Measurements from ENCODE around the gene RHOBTB1.

The RHOBTB1 gene

GRCh38 chr10:60963441-60964256, 19.7 kb upstream of the RHOBTB1 start:
- H3K4me3 ChIP-seq (ENCODE audit: low read depth, low read length): no peak overlapping the region
- H3K9me3 ChIP-seq (ENCODE audit: control insufficient read depth, insufficient read depth, low read depth, low read length): no peaks in the 10 kb centered on the region
- CTCF ChIA-PET: interaction anchor here (0.7 to 1.7 kb wide), 3 partner anchors 15 to 137 kb away, joined by 3 to 4 read pairs (median 3); no protein-coding TSS in a partner anchor
- no peaks in the 10 kb centered on the region for H3K36me3 ChIP-seq (ENCODE audit: control insufficient read depth in 2 of 2, insufficient read depth in 1 of 2, low read length in 2 of 2)
- POLR2A ChIA-PET: no interaction called here
- no peak overlapping the region for H3K27ac ChIP-seq (ENCODE audit: extremely low read depth, low read depth, low read length)
- H3K4me1 ChIP-seq (ENCODE audit: control insufficient read depth, insufficient read depth, low read length): peaks cover 3% of the 10 kb centered on the region; the same call in 1 of the 2 replicates
- TF ChIP-seq TRIM28 (IDR thresholded peaks at IDR 0.05; ENCODE audit: borderline replicate concordance, low read length): peak; percentile 80
- no peak for TF ChIP-seq ZBTB10 (tag by site-specific recombination; IDR thresholded peaks at IDR 0.05)
- 0 out of 2 replicates have a peak, but pooled peaks have one; percentile 32 for TF ChIP-seq ATF2 (tag by site-specific recombination; IDR thresholded peaks at IDR 0.05; ENCODE audit: low read depth)
- TF ChIP-seq SP7 (tag by site-specific recombination; IDR thresholded peaks at IDR 0.05): no peak
- TF ChIP-seq ZNF518A (tag by site-specific recombination; conservative IDR thresholded peaks at IDR 0.05; ENCODE audit: low read depth): no peak
- TF ChIP-seq SP3 (tag by site-specific recombination; IDR thresholded peaks at IDR 0.05): no peak
- TF ChIP-seq HOXD13 (CRISPR knock-in tag; IDR thresholded peaks at IDR 0.05; ENCODE audit: borderline replicate concordance): no peak

DNA sequence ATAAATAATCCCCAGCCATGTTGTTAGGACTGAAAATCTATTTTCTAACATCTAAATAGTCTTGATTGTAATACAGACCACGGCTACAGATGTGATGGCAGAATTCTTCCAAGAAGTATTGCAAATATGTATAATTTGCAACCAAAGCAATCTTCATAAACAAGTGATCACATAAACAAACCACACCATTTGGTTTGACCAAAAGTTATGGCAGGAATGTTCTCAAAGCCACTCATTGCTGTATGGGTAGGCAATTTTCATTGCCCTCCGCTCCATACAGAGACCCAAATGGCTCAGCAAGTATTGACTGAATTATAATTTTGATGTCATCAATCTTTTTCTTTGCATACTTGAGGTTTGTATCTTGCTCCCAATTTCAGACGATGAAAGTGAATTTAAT, 19.0 kb upstream of the RHOBTB1 start:
- H3K9me3 ChIP-seq (ENCODE audit: control insufficient read depth, insufficient read depth, low read depth, low read length): no peaks in the 10 kb centered on the region
- H3K4me3 ChIP-seq (ENCODE audit: low read depth, low read length): no peak overlapping the region
- CTCF ChIA-PET: interaction anchor here (0.6 to 0.8 kb wide), 2 partner anchors 12 to 788 kb away, joined by 3 to 7 read pairs; no protein-coding TSS in a partner anchor
- POLR2A ChIA-PET: no interaction called here
- H3K4me1 ChIP-seq (ENCODE audit: control insufficient read depth, insufficient read depth, low read length): peaks cover 3% of the 10 kb centered on the region; the same call in 1 of the 2 replicates
- no peaks in the 10 kb centered on the region for H3K36me3 ChIP-seq (ENCODE audit: control insufficient read depth in 2 of 2, insufficient read depth in 1 of 2, low read length in 2 of 2)
- no peak overlapping the region for H3K27ac ChIP-seq (ENCODE audit: extremely low read depth, low read depth, low read length)
- TF ChIP-seq ZNF354C (tag by site-specific recombination; IDR thresholded peaks at IDR 0.05; ENCODE audit: borderline replicate concordance, low read depth): no peak
- TF ChIP-seq ZNF843 (tag by site-specific recombination; IDR thresholded peaks at IDR 0.05): no peak
- no peak for TF ChIP-seq ZNF654 (tag by site-specific recombination; IDR thresholded peaks at IDR 0.05; ENCODE audit: low read depth)
- no peak for TF ChIP-seq ZNF792 (tag by site-specific recombination; IDR thresholded peaks at IDR 0.05)
- no peak for TF ChIP-seq ZNF274 (IDR thresholded peaks at IDR 0.05; ENCODE audit: low read length)
- TF ChIP-seq ZNF274 (tag by site-specific recombination; IDR thresholded peaks at IDR 0.05; ENCODE audit: borderline replicate concordance): no peak
- no peak for TF ChIP-seq HOXA7 (CRISPR knock-in tag; IDR thresholded peaks at IDR 0.05; ENCODE audit: borderline replicate concordance)
- TF ChIP-seq, protein P1, sequence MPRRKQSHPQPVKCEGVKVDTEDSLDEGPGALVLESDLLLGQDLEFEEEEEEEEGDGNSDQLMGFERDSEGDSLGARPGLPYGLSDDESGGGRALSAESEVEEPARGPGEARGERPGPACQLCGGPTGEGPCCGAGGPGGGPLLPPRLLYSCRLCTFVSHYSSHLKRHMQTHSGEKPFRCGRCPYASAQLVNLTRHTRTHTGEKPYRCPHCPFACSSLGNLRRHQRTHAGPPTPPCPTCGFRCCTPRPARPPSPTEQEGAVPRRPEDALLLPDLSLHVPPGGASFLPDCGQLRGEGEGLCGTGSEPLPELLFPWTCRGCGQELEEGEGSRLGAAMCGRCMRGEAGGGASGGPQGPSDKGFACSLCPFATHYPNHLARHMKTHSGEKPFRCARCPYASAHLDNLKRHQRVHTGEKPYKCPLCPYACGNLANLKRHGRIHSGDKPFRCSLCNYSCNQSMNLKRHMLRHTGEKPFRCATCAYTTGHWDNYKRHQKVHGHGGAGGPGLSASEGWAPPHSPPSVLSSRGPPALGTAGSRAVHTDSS (tag by site-specific recombination; IDR thresholded peaks at IDR 0.05): no peak
- no peak for TF ChIP-seq ZNF174 (tag by site-specific recombination; IDR thresholded peaks at IDR 0.05)
- no peak for TF ChIP-seq ZNF548 (tag by site-specific recombination; IDR thresholded peaks at IDR 0.05)
- no peak for TF ChIP-seq SCRT1 (tag by site-specific recombination; IDR thresholded peaks at IDR 0.05; ENCODE audit: borderline replicate concordance)
- TF ChIP-seq ZNF514 (tag by site-specific recombination; IDR thresholded peaks at IDR 0.05): no peak
- TF ChIP-seq GFI1B (tag by site-specific recombination; IDR thresholded peaks at IDR 0.05): no peak
- no peak for TF ChIP-seq ZNF692 (tag by site-specific recombination; IDR thresholded peaks at IDR 0.05)
- no peak for TF ChIP-seq IKZF3 (tag by site-specific recombination; IDR thresholded peaks at IDR 0.05)

Data from HEK293 (cell line).